Lower lobe of right lung (tissue), 2 donors: ENCODE measurements around the gene ATXN1. TPM values are rescaled to one million over a fixed set of nuclear protein-coding genes. Genes with fewer than 3 reads are reported as not detected.
"Not testable (repeated sequence)": the region's sequence is repeated elsewhere in the genome, so short reads cannot be mapped to it uniquely, and the experiment has no call there.

ENCODE experiments used
- ATAC-seq, 2 donors: fragments of 200-7000 bp; cut with Tn5 transposase; one replicate each; pipeline ENCODE4 v1.9.1; 2020 to 2022; ENCODE audit warnings: mild to moderate bottlenecking in 2 of 2, moderate library complexity in 2 of 2
- DNase-seq: peaks from one replicate; pipeline ENCODE4 v3.0.0-alpha.2; 2020
- H3K27ac ChIP-seq: fragments of 200-600 bp; one replicate; pipeline ENCODE4 v1.8.0; 2022
- H3K27me3 ChIP-seq: fragments of 200-600 bp; one replicate; pipeline ENCODE4 v1.8.0; 2022; ENCODE audit warnings: low read depth
- H3K36me3 ChIP-seq: fragments of 200-600 bp; one replicate; pipeline ENCODE4 v1.8.0; 2022; ENCODE audit warnings: mild to moderate bottlenecking
- H3K4me1 ChIP-seq: fragments of 200-600 bp; one replicate; pipeline ENCODE4 v1.8.0; 2022
- H3K4me3 ChIP-seq: fragments of 200-600 bp; one replicate; pipeline ENCODE4 v1.8.0; 2022; ENCODE audit warnings: mild to moderate bottlenecking
- H3K9me3 ChIP-seq: fragments of 200-600 bp; one replicate; pipeline ENCODE4 v1.8.0; 2022
- CTCF ChIP-seq: fragments of 200-600 bp; IDR thresholded peaks from one replicate; pipeline ENCODE4 v1.8.0; 2022; ENCODE audit warnings: antibody characterized with exemption, mild to moderate bottlenecking
- intact Hi-C: fragments of 100-400 bp; cut with DNase I; formaldehyde crosslinking; loops from one replicate; pipeline ENCODE4 v1.11.0; 2022
- total RNA-seq: library from RNA; stranded (reverse); fragmentation: NEBNext Ultra II Directional; extraction: Animal tissue kit (Norgen Biotek cat#: 25700); gene quantifications from one replicate; pipeline ENCODE4 v1.2.1, GENCODE V29; 2021
- donor health status: DM: no; HTN: yes; CAD: no; lungs with severe emphysema.

ATXN1 gene
- total RNA-seq, 1 donor from 2014 or later: 75.9 TPM

- no peaks in the 10 kb centered on the region for H3K9me3 ChIP-seq
- H3K36me3 ChIP-seq: no peaks in the 10 kb centered on the region
- ATAC-seq (no peak), DNase-seq (no peak)
- no peak for TF ChIP-seq CTCF
- intact Hi-C loops: no loop called here
- H3K4me1 ChIP-seq: no peaks in the 10 kb centered on the region
- no peak overlapping the region for H3K4me3 ChIP-seq
- H3K27me3 ChIP-seq: no peaks in the 10 kb centered on the region
- H3K27ac ChIP-seq: no peak overlapping the region
Measured at GRCh38 chr6:16271428-16271827, 489.8 kb downstream of the ATXN1 start.

GRCh38 chr6:16270178-16270794 is 491.0 kb downstream of the ATXN1 start:
- ATAC-seq (peak in 1 of 2 donors; percentile 34), DNase-seq (no peak)
- H3K4me3 ChIP-seq: no peak overlapping the region
- intact Hi-C loops: no loop called here
- no peak overlapping the region for H3K27ac ChIP-seq
- no peaks in the 10 kb centered on the region for H3K27me3 ChIP-seq
- H3K4me1 ChIP-seq: no peaks in the 10 kb centered on the region
- no peaks in the 10 kb centered on the region for H3K9me3 ChIP-seq
- H3K36me3 ChIP-seq: no peaks in the 10 kb centered on the region
- TF ChIP-seq CTCF: no peak

GRCh38 chr6:16269442-16270070 is 491.7 kb downstream of the ATXN1 start:
- ATAC-seq, H3K4me1 ChIP-seq, H3K27ac ChIP-seq, H3K4me3 ChIP-seq, H3K9me3 ChIP-seq, H3K36me3 ChIP-seq, H3K27me3 ChIP-seq, intact Hi-C loops, DNase-seq: not testable (repeated sequence)

- H3K4me1 ChIP-seq: no peaks in the 10 kb centered on the region
- no peaks in the 10 kb centered on the region for H3K36me3 ChIP-seq
- no peak for TF ChIP-seq CTCF
- H3K27ac ChIP-seq: no peak overlapping the region
- ATAC-seq: no peak
- intact Hi-C loops: no loop called here
- H3K9me3 ChIP-seq: no peaks in the 10 kb centered on the region
- DNase-seq: no peak
- H3K27me3 ChIP-seq: no peaks in the 10 kb centered on the region
- H3K4me3 ChIP-seq: no peak overlapping the region
Measured at GRCh38 chr6:16267428-16268263, 493.6 kb downstream of the ATXN1 start.

- no peak for TF ChIP-seq CTCF
- H3K4me3 ChIP-seq: no peak overlapping the region
- H3K36me3 ChIP-seq: no peaks in the 10 kb centered on the region
- H3K9me3 ChIP-seq: no peaks in the 10 kb centered on the region
- DNase-seq (no peak), ATAC-seq (no peak)
- H3K27ac ChIP-seq: no peak overlapping the region
- H3K27me3 ChIP-seq: no peaks in the 10 kb centered on the region
- intact Hi-C loops: no loop called here
- no peaks in the 10 kb centered on the region for H3K4me1 ChIP-seq
Measured at GRCh38 chr6:16265351-16266341, 495.6 kb downstream of the ATXN1 start.
